NCI-H510A (cell line): ENCODE data around the gene CALHM1.

Experiments used
- DNase-seq: peaks from one replicate; lab custom pipeline; 2025; lab: John Stamatoyannopoulos, UW

The CALHM1 gene

GRCh38 chr10:103455235-103455634 is 3.5 kb downstream of the CALHM1 start:
- DNase-seq = no peak

- no peak for DNase-seq
Measured at GRCh38 chr10:103454026-103454425, 4.7 kb downstream of the CALHM1 start.

GRCh38 chr10:103452506-103453230 is 6.0 kb downstream of the CALHM1 start:
- no peak for DNase-seq

GRCh38 chr10:103451831-103452505 is 6.7 kb downstream of the CALHM1 start, which contains the start of gene CALHM2:
Gene CALHM2, minus strand, starts transcription at chr10:103452370. Its CDS starts 2,429 bp downstream, at chr10:103449941.
- peak; percentile 64 for DNase-seq

GRCh38 chr10:103451091-103451813 is 7.4 kb downstream of the CALHM1 start:
- DNase-seq = peak; percentile 46

GRCh38 chr10:103450201-103450695 is 8.5 kb downstream of the CALHM1 start:
- DNase-seq = no peak

GRCh38 chr10:103449208-103450144 is 9.2 kb downstream of the CALHM1 start:
- DNase-seq = no peak

- DNase-seq = no peak
Measured at GRCh38 chr10:103448746-103449145, 10.0 kb downstream of the CALHM1 start.

GRCh38 chr10:103447187-103447586 is 11.5 kb downstream of the CALHM1 start:
- DNase-seq = no peak

- DNase-seq = no peak
Measured at GRCh38 chr10:103445767-103446567, 12.7 kb downstream of the CALHM1 start.

- no peak for DNase-seq
Measured at GRCh38 chr10:103445366-103445765, 13.3 kb downstream of the CALHM1 start.

GRCh38 chr10:103444478-103444877 is 14.2 kb downstream of the CALHM1 start:
- no peak for DNase-seq

GRCh38 chr10:103443475-103444185 is 15.1 kb downstream of the CALHM1 start:
- DNase-seq = no peak

- DNase-seq = no peak
Measured at GRCh38 chr10:103442031-103442461, 16.7 kb downstream of the CALHM1 start.

GRCh38 chr10:103441611-103442010 is 17.1 kb downstream of the CALHM1 start:
- DNase-seq = no peak

- no peak for DNase-seq
Measured at GRCh38 chr10:103441206-103441605, 17.5 kb downstream of the CALHM1 start.

- no peak for DNase-seq
Measured at GRCh38 chr10:103440416-103440815, 18.3 kb downstream of the CALHM1 start.

- no peak for DNase-seq
Measured at GRCh38 chr10:103439776-103440175, 18.9 kb downstream of the CALHM1 start.

GRCh38 chr10:103433858-103434257 is 24.8 kb downstream of the CALHM1 start:
- no peak for DNase-seq

- DNase-seq = no peak
Measured at GRCh38 chr10:103431902-103432301, 26.8 kb downstream of the CALHM1 start.
